HG02970 (cell line): ENCODE data around the gene ARL3.
"Not testable (repeated sequence)": the region's sequence is repeated elsewhere in the genome, so short reads cannot be mapped to it uniquely, and the experiment has no call there.

Experiments
- ATAC-seq: cut with Tn5 transposase; IDR thresholded peaks from one replicate; pipeline ENCODE4 v1.9.1; 2021; ENCODE audit warnings: mild to moderate bottlenecking, moderate library complexity, moderate number of reproducible peaks; ENCODE audit not compliant: unreplicated experiment, low FRiP score

The ARL3 gene

GRCh38 chr10:102675011-102675665 lies 39.1 kb downstream of the ARL3 start:
- ATAC-seq = no peak

GRCh38 chr10:102674566-102674965 lies 39.6 kb downstream of the ARL3 start:
- no peak for ATAC-seq

- no peak for ATAC-seq
These were observed 40.2 kb downstream of the ARL3 start for GRCh38 chr10:102673819-102674511.

- no peak for ATAC-seq
These were observed 40.9 kb downstream of the ARL3 start for GRCh38 chr10:102673236-102673818.

- ATAC-seq = no peak
These were observed 43.2 kb downstream of the ARL3 start for GRCh38 chr10:102670871-102671434.

GRCh38 chr10:102670065-102670670 lies 44.0 kb downstream of the ARL3 start:
- ATAC-seq = no peak

- ATAC-seq = no peak
These were observed 44.8 kb downstream of the ARL3 start for GRCh38 chr10:102669206-102670064.

GRCh38 chr10:102668326-102669107 lies 45.7 kb downstream of the ARL3 start:
- no peak for ATAC-seq

GRCh38 chr10:102667411-102667810 lies 46.8 kb downstream of the ARL3 start:
- ATAC-seq = not testable (repeated sequence)

- ATAC-seq = no peak
These were observed 48.2 kb downstream of the ARL3 start for GRCh38 chr10:102665904-102666509.

- no peak for ATAC-seq
These were observed 52.6 kb downstream of the ARL3 start for GRCh38 chr10:102661658-102662028.

GRCh38 chr10:102660888-102661657 lies 53.1 kb downstream of the ARL3 start:
- ATAC-seq = no peak

- no peak for ATAC-seq
These were observed 55.4 kb downstream of the ARL3 start for GRCh38 chr10:102658802-102659201.

- no peak for ATAC-seq
These were observed 56.0 kb downstream of the ARL3 start for GRCh38 chr10:102657984-102658724.

GRCh38 chr10:102657451-102657850 lies 56.7 kb downstream of the ARL3 start:
- ATAC-seq = no peak

- ATAC-seq = no peak
These were observed 57.3 kb downstream of the ARL3 start for GRCh38 chr10:102656791-102657371.

- ATAC-seq = no peak
These were observed 58.2 kb downstream of the ARL3 start for GRCh38 chr10:102656026-102656425.
